NCI-H526 (cell line): ENCODE measurements around the gene ACTL7B.
"Not testable (repeated sequence)": the region's sequence is repeated elsewhere in the genome, so short reads cannot be mapped to it uniquely, and the experiment has no call there.

ENCODE experiments used
- DNase-seq, 2 experiments: peaks; one replicate each; lab custom pipeline; 2025; lab: John Stamatoyannopoulos, UW

ACTL7B gene

DNA sequence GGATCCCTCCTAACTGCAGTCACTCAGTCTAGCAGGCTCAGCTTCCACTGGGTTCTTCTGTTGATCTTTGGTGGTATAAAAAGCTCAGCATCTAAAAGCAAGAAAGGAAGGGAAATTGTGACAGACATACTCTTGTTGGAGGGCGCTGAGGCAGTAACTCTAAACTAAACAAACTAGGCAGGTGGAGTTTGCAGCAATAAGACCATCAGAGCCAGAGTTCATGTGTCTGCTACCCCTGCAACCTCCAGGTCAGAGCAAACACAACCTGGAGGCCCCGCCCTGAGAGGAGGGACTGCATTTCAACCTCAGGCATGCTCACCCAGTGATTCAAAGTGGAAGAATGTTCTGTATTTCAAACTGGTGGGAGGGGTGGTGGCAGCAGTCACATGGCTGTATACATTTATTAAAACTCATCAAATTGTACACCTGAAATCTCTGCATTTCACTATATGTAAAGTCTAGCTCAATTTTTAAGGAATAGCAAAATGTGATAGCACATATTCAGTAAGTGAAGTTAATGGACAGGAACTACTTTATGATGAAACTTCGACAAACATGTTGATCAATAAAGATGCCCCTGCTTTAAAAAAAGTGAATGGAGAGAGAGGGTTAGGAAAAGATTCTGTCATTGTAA is 13.4 kb upstream of the ACTL7B start:
- DNase-seq, result peak in 1 of 2 experiments; percentile 21

DNA sequence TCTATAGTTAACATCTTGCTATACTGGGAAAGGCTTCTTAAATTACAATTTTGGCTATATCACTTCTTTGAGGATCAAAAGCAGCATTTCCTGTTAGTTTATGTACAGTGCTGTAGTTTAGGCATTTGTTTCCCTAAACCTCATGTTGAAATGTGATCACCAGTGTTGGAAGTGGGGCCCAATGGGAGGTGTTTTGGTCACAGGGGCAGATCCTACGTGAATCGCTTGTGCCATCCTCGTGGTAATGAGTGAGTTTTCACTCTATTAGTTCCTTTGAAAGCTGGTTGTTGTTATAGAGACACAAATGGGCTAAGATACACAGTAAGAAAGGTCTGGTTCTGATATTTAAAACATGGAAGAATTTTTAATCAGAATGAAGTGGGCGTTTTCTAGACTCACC is 12.0 kb upstream of the ACTL7B start:
- no peak for DNase-seq

DNA sequence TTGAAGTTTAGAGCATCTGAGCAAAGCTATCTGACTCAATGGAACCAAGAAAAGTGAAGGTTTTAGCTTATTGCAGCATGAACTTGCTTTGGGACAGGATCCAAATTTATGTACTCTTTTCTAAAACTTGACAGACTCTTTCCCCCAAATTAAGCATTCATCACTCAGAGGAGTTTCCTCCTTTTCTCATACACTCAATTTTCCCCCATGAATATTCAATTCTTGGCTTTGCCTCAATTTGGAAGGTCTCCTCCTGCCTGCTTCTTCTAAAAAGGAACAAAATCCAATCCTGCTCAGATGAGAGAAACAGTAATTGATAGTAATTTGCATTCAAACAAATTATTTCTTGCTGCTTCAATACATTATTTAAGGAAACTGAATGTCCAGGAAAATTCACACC is 11.3 kb upstream of the ACTL7B start:
- no peak for DNase-seq

DNA sequence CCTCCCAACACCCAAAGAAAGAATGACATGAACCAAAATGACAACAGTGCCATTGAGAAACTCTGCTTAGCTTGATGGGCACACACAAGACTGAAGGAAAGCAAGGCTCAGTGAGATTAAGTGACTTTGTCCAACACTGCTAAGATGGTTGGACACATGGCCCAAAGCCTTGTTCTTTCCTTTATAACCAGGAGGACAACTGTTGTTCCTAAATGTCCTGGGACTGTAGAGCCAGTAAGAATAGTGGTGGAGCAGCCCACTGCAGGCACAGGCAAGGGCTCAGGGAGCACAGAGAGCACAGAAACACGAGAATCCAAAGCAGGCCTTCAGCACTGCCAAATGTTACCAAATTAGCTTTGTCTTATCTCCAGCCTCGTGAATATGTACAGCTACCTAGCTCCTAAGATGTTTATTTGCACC is 10.2 kb upstream of the ACTL7B start:
- DNase-seq, result no peak

DNA sequence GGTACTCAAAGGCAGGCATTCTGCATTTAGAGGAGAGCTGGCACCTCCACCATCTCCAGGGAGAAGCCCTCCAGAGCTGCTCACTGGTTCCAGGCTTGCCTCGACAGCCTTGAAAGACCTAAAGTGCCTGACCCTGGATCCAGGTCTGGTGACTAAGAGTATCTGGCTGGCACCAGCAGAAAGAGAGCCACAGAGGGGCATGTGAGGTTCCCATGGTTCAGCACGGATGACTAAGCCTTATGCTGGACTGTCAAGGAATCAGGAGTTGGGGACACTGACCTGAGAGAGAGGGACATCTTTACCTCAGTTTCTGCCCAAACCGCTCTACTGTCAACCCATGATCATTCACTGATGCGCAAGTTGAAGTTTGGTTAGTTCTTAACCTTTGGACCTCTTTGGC is 9.3 kb upstream of the ACTL7B start:
- DNase-seq, result no peak

DNA sequence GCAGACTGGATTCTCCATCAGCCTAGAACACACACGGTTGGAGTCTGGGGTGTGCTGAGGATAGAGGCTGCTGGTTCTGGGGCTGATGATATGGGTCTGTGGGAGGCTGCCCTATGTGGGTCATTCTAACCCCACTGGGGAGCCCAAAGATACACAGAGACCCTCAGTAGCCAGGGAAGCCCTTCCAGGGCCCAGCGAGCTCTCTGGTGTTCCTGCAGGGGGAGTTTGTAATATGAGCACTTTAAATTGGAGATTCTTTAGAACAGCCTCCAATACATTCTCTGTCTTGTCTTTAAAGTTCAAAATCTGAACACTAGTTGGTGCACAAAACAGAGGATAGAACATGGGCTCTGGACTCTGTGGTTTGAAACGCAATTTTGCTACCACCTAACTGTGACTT is 8.7 kb upstream of the ACTL7B start:
- no peak for DNase-seq

DNA sequence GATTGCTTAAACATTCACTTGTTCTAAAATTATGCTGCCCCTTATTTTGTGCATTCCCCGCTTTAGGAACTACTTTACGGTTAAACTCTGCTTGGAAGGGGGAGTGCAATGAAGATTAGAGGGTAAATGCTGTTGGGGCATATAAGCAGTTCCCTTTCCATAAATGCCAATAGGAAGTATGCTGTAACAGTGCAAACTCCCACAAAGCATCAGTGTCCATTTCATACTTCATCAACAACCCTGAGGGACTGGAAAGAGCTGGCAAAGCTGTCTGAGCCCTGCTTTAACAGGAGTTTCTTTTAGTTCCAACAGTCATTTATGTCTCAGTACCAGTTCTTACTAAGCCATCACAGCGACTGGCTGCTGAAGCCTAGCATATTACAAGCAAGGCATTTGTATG is 8.1 kb upstream of the ACTL7B start:
- no peak for DNase-seq

DNA sequence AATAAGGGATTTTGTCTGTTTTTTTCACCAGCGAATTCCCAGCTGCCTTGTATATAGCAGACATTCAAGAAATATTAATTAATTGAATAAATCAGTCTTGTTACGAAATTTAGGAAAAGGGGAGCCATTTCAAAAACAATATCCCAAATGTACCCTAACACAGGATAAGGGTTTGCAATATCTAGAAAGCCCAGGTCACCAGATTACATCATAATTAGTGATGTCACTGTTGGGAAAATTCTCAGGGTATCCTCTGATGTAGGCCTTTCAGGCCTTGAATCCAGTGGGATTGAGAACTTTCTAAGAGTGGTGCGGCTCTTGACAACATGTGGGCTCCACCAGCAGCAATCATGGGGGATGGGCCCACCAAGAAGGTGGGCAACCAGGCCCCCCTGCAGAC is 6.2 kb upstream of the ACTL7B start, which contains the start of gene ACTL7A:
TSS of gene ACTL7A (plus strand) at position 270 of the 400 bp plus-strand sequence. CDS start at position 327, 57 bp downstream.
- DNase-seq, result no peak

DNA sequence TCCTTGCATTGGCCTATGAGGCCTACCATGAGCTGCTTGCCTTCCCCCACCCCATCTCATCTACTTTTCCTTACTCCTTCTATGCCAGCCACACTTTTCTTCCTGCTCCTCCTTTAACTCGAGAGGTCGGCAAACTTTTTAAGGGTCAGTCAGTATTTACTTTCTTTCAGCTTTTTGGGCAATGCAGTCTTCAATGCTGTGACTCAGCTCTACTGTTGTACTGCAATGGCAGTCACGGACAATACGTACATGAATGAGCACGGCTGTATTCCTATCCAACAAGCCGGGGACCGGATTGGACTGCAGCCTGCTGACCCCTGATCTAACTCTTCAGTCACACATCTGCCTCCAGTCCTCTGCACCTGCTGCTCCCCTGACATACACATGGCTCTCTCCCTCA is 5.7 kb upstream of the ACTL7B start:
- DNase-seq, result no peak

DNA sequence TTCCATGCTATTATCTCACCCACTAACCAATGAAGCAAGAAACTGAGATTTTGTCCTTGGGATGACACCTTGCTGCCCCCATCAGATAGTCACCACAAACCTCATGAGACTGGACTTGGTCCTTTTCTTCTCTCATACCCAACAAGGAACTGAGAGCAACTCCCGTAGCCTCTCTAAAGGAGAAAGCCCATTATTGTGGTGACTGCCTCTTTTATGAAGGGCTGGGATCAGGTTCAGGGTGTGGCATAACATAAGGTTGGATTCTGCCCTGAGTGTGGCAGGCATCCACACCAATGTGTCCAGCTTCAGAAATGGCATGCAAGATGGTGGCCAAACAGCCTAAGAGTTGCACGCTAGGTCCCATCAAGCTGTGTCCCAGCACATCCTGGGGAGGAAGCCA is 5.0 kb upstream of the ACTL7B start:
- no peak for DNase-seq

DNA sequence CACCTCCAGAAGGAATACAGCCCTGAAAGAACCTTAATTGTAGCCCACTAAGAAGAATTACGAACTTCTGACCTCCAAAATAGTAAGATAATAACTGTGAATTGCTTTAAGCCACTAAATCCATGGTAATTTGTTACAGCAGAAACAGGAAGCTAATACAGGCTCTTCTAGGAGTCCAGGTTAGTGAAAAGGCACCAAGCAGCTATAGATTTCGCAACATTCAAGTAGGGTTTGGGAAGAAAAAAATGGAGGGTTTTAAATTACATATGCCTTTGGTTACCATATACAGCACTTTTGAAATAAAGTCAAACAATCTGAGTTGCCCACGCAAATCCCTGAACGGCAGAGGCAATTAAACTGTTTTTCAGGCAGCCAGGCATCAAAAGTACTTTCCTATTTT is 4.6 kb upstream of the ACTL7B start:
- no peak for DNase-seq

DNA sequence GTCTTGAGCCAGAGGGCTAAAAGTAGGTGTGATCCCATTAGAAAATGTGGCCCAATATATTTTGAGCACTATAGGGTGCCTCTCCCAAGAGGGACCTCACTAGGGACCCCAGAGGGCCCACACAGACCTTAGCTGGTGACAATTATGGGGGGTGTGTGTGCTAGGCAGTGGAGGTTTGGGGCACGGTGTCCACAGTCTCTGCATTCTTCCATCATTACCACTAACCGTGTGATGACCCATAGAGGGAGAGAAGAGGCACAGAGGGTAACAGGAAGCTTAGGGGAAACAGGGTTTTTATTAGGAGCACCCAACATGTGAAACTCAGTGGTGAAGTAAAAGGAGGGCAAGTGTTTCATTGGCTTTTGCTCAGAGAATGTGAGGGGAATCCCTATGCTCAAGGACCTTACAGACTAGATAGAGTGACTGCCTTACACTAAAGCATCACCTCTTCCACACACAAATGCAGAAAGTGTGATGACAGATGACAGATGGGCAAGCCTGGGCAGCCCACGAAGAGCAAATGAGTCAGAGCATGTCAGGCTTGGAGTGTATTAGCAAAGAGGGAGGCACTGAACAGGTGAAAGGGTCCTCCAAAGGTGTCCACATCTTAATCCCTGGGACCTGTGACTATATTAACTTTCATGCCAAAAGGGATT is 3.8 kb upstream of the ACTL7B start:
- peak in 1 of 2 experiments; percentile 3 for DNase-seq

DNA sequence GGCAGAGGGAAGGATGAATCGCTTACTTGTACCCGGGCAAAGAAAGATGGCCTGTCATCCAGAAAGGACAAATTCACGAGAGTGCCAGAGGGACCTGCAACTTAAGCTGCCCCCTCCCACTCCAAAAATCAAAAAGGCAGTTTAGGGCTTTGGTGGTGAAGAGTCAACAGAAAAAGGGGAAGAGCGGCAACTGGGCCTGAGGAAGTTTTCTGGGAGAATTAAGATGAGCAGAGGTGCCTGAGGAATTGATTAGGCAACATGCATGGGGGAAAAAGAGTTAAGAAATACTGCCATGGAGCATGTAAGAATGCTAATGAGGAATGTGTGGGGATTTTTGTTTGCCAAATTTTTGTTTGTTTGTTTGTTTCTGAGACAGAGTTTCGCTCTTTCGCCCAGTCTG is 1.8 kb upstream of the ACTL7B start:
- DNase-seq, result no peak

DNA sequence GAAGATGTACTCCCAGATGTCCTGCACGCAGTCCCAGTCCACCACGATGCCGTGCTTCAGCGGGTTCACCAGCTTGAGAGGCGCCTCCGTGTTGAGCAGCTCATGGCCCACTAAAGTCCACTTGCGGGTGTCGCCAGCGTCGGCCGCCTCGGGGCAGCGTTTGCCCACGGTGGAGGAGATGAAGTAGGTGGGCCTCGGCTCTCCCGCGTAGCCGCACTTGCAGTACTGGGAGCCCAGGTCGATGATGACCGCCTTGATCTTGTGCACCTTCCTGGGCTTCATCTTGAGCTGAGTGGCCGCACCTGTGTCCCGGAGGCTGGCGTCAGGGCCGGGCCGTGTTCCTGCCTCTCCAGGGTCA is 278 bp downstream of the ACTL7B start:
- DNase-seq, result no peak

DNA sequence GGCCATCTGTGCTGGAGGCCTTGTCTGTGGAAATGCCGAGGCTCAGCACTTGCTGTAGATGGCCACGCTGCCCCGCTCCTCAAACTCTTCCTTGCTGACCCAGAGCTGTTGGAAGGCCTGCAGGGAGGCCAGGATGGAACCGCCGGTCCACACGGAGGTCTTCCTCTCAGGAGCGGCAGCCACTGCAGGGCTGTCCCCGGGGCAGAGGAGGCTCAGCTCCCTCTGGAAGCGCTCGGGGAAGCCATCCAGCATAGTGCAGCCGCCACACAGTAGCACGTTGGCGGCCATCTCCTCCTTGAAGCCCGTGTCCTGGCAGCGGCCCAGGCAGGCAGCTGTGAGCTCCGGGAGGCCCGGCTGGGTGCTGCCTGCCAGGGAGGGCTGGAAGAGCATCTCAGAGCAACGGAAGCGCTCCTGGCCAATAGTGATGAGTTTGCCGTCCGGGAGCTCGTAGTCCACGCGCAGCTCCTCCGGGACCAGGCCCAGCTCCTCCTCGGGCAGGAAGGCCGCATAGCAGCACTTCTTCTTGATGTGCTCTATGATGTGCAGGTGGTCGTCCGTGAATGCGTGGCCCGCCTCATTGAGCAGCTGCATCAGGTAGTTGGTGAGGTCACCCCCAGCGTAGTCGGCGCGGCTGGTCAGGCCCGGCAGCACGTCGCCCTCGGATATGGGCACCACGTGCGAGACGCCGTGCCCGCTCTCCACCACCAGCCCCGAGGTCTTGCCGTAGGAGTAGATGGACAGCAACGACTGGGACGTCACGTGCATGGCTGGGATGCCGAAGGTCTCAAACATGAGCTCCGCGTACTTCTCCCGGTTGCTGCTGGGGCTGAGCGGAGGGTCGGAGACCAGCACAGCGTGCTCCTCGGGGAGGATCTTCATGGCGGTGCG is 901 bp downstream of the ACTL7B start:
- no peak for DNase-seq

DNA sequence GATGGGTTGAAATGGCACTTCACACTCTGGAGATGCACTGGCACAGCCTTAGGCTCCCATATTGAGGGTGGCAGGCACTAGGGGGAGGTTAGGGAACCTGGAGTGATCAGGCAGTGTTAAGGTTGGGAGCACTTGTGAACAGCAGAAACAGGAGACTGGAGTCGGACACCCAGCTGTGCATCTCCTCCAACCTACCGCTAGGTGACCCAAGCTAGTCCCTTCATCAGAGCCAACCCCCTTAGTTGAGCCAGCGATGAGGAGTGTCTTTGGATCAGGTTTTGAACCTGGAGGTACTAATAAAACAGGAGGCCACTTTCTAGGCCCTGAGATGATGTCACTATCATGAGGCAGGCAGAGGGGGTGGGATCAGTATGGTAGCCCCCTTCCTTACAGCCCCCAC is 1.7 kb downstream of the ACTL7B start:
- peak in 1 of 2 experiments; percentile 2 for DNase-seq

DNA sequence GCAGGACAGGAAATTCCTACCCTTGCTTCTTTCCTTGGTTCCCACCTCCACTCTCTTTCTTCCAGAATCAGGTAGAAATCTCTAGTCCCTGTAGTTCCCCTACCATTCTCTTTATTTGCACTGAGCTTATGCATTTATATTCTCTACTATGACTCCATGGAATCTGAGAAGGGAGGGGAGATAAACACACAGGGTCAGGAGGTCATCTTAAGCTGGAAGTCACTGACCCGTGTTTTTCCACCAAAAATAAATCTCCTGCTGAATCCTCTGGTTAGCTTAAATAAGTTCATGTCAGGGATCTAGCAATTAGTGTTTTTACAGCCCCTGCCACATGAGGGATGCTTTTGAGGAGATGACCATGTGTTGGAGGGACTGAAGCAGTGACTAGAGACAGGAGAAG is 3.7 kb downstream of the ACTL7B start:
- DNase-seq, result no peak

DNA sequence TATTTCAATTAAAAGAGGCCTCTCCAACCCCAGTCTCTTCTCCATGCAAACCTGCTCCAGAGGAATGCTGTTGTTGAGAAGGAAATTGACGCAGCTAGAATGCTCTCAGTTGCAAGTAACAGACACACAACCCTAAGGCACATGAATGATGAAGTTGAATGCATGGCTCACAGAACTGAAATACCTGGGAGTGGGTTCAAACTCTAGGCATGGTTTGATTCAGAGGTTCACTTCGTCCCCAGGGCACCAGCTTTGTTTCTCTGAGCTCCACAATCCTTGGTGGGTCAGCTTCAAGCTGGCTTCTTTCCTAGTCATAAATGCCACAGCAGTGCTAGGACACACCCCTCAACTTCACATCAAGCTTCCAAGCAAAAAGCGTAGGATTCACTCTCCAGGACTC is 4.6 kb downstream of the ACTL7B start:
- no peak for DNase-seq

DNA sequence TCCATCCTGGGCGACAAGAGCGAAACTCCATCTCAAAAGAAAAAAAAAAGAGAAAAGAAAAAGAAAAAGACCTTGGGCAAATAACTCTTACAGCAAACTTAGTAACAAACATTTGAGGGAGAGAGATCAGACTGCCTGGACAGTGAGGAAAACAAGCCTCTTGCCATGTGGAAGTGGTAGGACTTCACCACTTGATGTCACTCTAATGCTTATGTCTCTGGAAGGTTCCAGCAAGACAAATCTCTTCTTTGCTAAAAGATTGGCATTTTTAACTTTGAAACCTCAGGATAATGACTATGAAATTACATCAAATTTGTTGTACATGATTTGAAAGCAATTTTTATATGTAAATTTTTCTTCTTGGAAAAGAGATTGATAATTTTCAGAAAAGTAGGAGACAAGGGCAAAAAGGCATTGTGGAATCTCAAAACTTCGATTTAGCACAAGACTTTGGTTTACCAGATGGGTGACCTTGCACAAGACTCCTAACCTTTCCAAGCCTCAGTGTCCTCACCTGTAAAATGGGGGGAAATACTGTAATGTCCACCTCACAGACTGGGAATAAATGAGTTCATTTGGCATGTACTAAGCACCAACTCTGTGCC is 5.4 kb downstream of the ACTL7B start:
- peak in 1 of 2 experiments; percentile 10 for DNase-seq

DNA sequence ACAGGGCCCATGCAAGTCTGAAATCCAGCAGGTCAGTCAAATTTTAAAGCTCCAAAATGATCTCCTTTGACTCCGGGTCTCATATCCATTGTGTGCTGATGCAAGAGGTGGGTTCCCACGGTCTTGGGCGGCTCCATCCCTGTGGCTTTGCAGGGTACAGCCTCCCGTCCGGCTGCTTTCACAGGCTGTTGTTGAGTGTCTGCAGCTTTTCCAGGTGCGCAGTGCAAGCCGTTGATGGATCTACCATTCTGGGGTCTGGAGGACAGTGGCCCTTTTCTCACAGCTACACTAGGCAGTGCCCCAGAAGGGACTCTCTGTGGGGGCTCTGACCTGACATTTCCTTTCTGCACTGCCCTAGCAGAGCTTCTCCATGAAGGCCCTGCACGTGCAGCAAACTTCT is 7.5 kb downstream of the ACTL7B start:
- DNase-seq, result not testable (repeated sequence)

DNA sequence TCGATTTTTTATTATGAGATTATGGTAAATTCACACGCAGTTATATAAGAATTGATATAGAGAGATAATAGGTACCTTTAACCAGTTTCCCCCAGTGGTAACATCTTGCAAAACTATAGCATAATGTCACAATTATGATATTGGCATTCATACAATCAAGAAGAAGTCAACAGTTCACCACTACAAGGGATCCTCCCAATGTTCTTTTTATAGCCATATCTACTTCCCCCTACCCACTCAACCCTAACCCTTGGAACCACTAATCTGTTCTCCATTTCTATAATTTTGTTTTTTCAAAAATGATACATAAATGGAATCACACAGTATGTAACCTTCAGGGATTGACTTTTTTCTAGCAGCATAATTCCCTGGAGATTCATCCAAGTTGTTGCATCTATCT is 9.8 kb downstream of the ACTL7B start:
- DNase-seq, result no peak

DNA sequence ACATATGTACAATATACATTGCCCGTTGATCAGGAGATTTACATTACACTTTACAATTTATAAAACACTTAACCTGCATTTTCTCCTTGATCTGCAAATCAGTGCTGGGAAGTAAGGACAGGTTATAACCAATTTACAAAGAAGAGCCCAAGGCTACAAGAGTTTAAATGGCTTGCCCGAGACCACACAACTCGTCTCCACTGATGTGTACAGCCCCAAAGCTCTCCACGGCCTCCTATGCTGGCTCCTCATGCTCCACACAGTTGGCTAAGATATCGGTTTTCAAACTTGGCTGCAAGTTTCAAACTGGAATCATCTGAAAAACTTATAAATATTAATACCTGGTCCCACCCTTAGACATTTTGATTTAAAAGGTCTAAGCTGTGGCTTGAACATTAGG is 10.3 kb downstream of the ACTL7B start:
- DNase-seq, result no peak

DNA sequence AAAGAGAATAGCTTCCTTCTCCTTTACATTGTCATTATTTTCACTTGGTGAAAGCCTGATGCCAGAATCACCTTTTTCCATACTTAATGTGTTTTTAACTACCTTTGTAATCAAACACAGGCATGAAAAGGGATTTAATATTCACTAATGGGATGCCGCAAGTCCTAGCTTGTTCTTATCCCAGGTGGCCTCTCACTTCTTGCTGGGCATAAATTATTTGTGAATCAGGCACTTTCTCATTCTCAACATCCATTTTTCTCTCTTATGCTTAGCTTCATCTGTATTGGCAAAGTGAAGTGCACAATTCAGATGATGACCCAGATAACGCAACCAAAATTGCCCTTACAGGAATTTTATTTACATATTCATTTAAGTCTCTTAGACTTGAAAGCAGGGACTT is 10.9 kb downstream of the ACTL7B start:
- DNase-seq, result no peak
